ENCODE results near the gene BRD3.

GRCh38 chr9:134011401-134011800 lies 56.4 kb downstream of the BRD3 start:
- TF ChIP-seq POLR2A (IDR thresholded peaks at IDR 0.05) = no peak
- TF ChIP-seq CTCF (IDR thresholded peaks at IDR 0.05) = no peak

Data from testis (tissue), 2 donors.